ENCODE data around the gene CLPTM1L.

The CLPTM1L gene, protein sequence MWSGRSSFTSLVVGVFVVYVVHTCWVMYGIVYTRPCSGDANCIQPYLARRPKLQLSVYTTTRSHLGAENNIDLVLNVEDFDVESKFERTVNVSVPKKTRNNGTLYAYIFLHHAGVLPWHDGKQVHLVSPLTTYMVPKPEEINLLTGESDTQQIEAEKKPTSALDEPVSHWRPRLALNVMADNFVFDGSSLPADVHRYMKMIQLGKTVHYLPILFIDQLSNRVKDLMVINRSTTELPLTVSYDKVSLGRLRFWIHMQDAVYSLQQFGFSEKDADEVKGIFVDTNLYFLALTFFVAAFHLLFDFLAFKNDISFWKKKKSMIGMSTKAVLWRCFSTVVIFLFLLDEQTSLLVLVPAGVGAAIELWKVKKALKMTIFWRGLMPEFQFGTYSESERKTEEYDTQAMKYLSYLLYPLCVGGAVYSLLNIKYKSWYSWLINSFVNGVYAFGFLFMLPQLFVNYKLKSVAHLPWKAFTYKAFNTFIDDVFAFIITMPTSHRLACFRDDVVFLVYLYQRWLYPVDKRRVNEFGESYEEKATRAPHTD

DNA sequence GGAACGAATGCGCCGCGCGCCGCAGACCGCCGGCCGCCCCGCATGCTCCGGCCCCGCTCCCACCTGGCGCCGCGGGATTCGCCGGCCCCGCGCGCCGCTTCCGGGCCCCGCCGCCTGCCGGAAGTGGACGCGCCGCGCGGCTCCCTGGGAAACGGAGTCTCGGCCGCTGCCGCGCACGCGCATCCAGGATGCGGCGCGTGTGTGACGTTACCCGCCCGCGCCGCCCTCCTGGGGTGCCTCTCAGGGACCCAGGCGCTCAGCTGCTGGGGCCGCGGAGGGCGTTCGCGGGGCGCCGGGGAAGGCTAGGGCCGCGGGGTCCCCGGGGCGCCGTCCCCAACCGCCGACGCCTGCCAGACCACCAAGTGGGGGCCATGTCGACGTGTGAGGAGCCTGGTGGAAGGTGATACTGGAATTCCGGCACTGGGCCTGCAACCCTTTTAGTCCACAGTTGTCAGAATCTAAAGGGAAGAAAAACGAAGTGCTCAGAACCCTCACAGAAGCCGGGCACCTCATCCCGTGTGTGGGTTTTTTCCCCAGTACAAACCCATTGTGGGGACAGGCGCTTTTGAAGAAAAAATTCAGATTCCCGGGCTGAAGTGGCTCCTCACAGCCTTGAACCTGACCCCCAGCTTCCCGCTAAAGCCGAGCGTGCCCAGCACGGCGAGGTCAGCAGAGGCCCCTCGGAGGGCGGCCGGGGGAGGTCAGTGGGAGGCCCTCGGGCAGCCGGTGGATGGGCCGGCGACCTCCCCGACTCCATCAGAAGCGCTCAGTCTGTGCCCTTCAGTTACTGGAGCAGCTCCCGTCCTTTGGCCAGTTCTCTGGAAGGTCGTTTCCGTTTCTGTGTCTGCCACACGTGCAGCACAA, at the start of gene CLPTM1L:
Gene CLPTM1L (minus strand): TSS at position 125 of the 864 bp plus-strand sequence. CDS start 258 bp downstream, outside the sequence.
- DNase-seq (ENCODE audit: low read depth): peak; percentile 78
- peak within 1 kb of the TSS; percentile 87 for H3K4me3 ChIP-seq (ENCODE audit: control insufficient read depth, low read depth, low read length)
- TF ChIP-seq, protein P1, sequence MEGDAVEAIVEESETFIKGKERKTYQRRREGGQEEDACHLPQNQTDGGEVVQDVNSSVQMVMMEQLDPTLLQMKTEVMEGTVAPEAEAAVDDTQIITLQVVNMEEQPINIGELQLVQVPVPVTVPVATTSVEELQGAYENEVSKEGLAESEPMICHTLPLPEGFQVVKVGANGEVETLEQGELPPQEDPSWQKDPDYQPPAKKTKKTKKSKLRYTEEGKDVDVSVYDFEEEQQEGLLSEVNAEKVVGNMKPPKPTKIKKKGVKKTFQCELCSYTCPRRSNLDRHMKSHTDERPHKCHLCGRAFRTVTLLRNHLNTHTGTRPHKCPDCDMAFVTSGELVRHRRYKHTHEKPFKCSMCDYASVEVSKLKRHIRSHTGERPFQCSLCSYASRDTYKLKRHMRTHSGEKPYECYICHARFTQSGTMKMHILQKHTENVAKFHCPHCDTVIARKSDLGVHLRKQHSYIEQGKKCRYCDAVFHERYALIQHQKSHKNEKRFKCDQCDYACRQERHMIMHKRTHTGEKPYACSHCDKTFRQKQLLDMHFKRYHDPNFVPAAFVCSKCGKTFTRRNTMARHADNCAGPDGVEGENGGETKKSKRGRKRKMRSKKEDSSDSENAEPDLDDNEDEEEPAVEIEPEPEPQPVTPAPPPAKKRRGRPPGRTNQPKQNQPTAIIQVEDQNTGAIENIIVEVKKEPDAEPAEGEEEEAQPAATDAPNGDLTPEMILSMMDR (conservative IDR thresholded peaks at IDR 0.05; ENCODE audit: control insufficient read depth, insufficient read depth, low read depth, low read length): no peak

DNA sequence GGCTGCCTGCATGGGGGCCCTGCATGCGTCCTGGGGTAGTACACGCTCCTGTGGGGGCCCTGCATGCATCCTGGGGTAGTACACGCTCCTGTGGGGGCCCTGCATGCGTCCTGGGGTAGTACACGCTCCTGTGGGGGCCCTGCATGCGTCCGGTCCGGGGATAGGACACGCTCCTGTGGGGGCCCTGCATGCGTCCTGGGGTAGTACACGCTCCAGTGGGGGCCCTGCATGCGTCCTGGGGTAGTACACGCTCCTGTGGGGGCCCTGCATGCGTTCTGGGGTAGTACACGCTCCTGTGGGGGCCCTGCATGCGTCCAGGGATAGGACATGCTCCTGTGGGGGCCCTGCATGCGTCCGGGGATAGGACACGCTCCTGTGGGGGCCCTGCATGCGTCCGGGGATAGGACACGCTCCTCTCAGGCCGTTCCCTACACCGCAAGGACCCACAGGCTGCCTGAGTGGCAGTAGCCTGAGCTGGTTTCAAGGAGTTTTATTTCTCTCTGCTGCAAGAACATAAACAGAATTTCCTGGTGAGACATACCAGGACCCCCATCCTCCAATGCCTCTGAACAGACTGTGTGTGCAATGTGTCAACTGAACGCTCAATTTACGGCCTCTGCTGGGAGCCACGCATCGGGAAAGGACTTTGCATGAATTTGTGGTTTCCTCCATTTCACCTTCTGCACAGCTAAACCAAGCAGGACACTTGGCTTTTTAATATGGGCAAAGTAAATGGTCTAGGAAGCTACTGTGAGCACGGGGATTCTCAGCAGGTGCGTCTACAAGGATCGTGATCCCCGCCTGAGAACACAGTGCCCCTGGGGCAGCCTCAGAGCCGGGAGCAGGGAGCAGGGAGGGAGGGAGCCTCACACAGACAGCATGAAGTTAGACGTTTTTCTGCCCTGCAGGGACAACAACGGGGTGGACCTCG, 48.9 kb upstream of the CLPTM1L start:
- no peak for DNase-seq (ENCODE audit: low read depth)
- TF ChIP-seq, protein P1 (conservative IDR thresholded peaks at IDR 0.05; ENCODE audit: control insufficient read depth, insufficient read depth, low read depth, low read length): no peak
- no peak overlapping the region for H3K4me3 ChIP-seq (ENCODE audit: control insufficient read depth, low read depth, low read length)

DNA sequence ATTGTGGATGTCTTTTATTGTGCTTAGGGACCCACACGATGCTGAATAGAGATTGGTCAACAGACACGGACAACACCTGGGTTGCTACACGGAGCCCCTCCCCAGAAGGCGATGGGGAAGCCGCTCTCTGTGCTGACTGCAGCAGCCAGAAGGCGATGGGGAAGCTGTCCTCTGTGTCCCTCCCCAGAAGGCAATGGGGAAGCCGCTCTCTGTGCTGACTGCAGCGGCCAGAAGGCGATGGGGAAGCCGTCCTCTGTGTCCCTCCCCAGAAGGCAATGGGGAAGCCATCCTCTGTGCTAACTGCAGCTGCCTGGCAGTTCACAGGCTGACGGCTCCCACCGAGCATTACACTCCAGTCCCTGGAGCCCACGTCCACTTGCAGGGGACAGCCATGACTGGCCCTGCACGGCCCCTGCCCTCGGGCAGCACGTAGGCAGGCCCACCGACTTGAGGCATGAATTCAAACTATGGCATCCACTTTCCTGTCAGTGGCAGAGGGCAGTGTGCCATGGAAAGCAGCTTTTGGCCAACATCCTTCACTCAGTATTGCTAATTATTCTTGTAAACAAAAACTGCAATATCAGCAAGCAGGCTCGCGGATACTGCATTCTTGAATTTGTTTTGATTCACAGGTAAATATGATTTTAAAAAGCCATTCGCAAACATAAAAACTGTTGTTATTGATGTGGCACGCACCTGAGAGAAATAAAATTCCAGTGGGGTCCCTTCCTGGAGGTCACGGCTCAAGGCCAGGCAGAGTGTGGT, 48.1 kb upstream of the CLPTM1L start:
- TF ChIP-seq, protein P1 (conservative IDR thresholded peaks at IDR 0.05; ENCODE audit: control insufficient read depth, insufficient read depth, low read depth, low read length): no peak
- DNase-seq (ENCODE audit: low read depth): no peak
- no peak overlapping the region for H3K4me3 ChIP-seq (ENCODE audit: control insufficient read depth, low read depth, low read length)

DNA sequence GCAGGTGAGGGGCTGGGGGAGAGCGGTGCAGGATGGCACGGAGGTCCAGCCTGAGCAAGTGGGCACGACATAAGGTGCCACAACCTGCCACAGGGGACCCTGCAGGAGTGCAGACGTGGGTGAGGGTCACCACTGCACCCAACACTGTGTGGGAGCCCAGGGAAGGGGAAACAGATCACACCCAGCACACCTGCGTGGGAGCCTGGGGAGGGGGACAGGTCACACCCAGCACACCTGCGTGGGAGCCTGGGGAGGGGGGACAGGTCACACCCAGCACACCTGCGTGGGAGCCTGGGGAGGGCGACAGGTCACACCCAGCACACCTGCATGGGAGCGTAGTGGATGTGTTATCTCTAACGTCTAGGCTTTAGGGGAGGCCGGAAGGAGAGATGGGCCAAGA, 47.4 kb upstream of the CLPTM1L start:
- TF ChIP-seq, protein P1 (conservative IDR thresholded peaks at IDR 0.05; ENCODE audit: control insufficient read depth, insufficient read depth, low read depth, low read length): no peak
- no peak for DNase-seq (ENCODE audit: low read depth)
- H3K4me3 ChIP-seq (ENCODE audit: control insufficient read depth, low read depth, low read length): no peak overlapping the region

DNA sequence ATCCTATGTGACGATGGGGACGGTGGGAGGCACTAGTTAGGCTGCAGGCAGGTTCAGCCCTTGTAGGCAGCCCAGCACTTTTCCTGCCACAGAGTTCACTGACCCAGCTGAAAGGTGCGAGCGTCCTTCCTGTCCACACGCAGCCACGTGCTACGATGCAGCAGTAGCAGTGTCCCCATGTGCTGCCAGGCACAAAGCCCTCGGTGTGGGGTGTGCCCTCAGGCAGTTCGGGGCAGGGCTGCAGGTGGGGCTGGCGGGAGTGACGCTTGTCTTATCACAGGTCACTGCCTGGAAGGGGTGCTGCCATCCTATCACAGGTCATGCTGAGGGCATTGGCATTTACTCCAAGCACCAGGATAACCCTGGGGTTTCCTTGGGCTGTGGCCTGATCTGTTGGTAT, 46.8 kb upstream of the CLPTM1L start:
- TF ChIP-seq, protein P1 (conservative IDR thresholded peaks at IDR 0.05; ENCODE audit: control insufficient read depth, insufficient read depth, low read depth, low read length): no peak

More for the DNA sequence above, 46.8 kb upstream of the CLPTM1L start:
- H3K4me3 ChIP-seq (ENCODE audit: control insufficient read depth, low read depth, low read length): no peak overlapping the region
- no peak for DNase-seq (ENCODE audit: low read depth)
